Upper lobe of left lung (tissue), 6 donors: Measurements from ENCODE around the gene VWA8. TPM values are rescaled to one million over a fixed set of nuclear protein-coding genes. Genes with fewer than 3 reads are reported as not detected.

Experiments
- ATAC-seq, 2 donors: fragments of 200-7000 bp; cut with Tn5 transposase; one replicate each; pipeline ENCODE4 v1.9.1; 2022; ENCODE audit warnings: mild to moderate bottlenecking in 2 of 2, moderate library complexity in 2 of 2; ENCODE audit not compliant: low FRiP score in 2 of 2
- DNase-seq, 2 donors: peaks; one replicate each; pipeline ENCODE4 v3.0.0-alpha.2; 2019 to 2020
- H3K27ac ChIP-seq, 4 donors: fragments of 200-600 bp; sonication (generic); one replicate each; pipeline ENCODE4 v1.5.1; 2016 to 2019
- H3K27me3 ChIP-seq, 4 donors: fragments of 200-600 bp; sonication (generic); one replicate each; pipeline ENCODE4 v1.5.1; 2017 to 2019
- H3K36me3 ChIP-seq, 4 donors: fragments of 200-600 bp; sonication (generic); one replicate each; pipeline ENCODE4 v1.5.1; 2016 to 2019
- H3K4me1 ChIP-seq, 4 donors: fragments of 200-600 bp; sonication (generic); one replicate each; pipeline ENCODE4 v1.5.1; 2018 to 2019
- H3K4me3 ChIP-seq, 4 donors: fragments of 200-600 bp; sonication (generic); one replicate each; pipeline ENCODE4 v1.5.1; 2017 to 2019; ENCODE audit warnings: mild to moderate bottlenecking in 2 of 4, moderate library complexity in 1 of 4
- H3K9me3 ChIP-seq, 4 donors: fragments of 200-600 bp; sonication (generic); one replicate each; pipeline ENCODE4 v1.5.1; 2018 to 2019
- CTCF ChIP-seq, 6 experiments: fragments of 450-650 bp in 4 of 6; fragments of 200-600 bp in 2 of 6; sonication (generic) in 2 of 6; IDR thresholded peaks; one replicate each; pipeline ENCODE4 v1.5.1; 2016 to 2019; ENCODE audit warnings: antibody characterized with exemption in 6 of 6
- EP300 ChIP-seq, 4 donors: sonication (generic); formaldehyde crosslinking; IDR thresholded peaks; one replicate each; pipeline ENCODE4 v1.5.1; 2017; ENCODE audit warnings: antibody characterized with exemption in 4 of 4, control low read depth in 2 of 4
- POLR2A ChIP-seq, 4 donors: fragments of 450-650 bp; IDR thresholded peaks; one replicate each; pipeline ENCODE4 v1.5.1; 2016 to 2017; ENCODE audit warnings: antibody characterized with exemption in 4 of 4, mild to moderate bottlenecking in 2 of 4
- POLR2AphosphoS5 ChIP-seq, 2 donors: sonication (generic); formaldehyde crosslinking; IDR thresholded peaks; one replicate each; pipeline ENCODE4 v1.5.1; 2017; ENCODE audit warnings: antibody characterized with exemption in 2 of 2
- WGBS, 2 donors: methylation state at CpG; one replicate each; pipeline ENCODE4 v1.1.5; 2017 to 2018; 5-methylcytosine and 5-hydroxymethylcytosine counted together
- total RNA-seq, 6 donors: library from RNA; depleted of rRNA in 4 of 6; stranded (reverse); fragments of >200 nt in 4 of 6; gene quantifications; one replicate each; pipeline versions ENCODE4 v1.1.0 to v1.2.1, GENCODE V29; 2016 to 2021
- donor health status: DM: no; HTN: no; CAD: no; lungs with moderate emphysema.
- donor health status: DM: no; HTN: yes; CAD: no; lungs with severe emphysema.

Gene VWA8
- total RNA-seq, 6 donors from 2014 or later = 15.0 to 39.8 (median 16.9) TPM

- DNase-seq (no peak), ATAC-seq (peak in 1 of 2 donors; percentile 67)
- Histone ChIP-seq H3K4me3 (no peak overlapping the region), H3K27me3 (no peaks in the 10 kb centered on the region), H3K9me3 (no peaks in the 10 kb centered on the region), H3K27ac (peak overlapping the region; percentile 56 to 79 (median 74)), H3K36me3 (no peaks in the 10 kb centered on the region), H3K4me1 (peaks cover 32 to 40% (median 33%) of the 10 kb centered on the region in 4 donors)
- TF ChIP-seq POLR2A (IDR thresholded peaks at IDR 0.05) (peak in 1 of 4 donors; percentile 2), EP300 (IDR thresholded peaks at IDR 0.05) (no peak), CTCF (IDR thresholded peaks at IDR 0.05) (no peak)
- 75 to 83% methylated on average over 4 of the region's 4 CpGs for WGBS, 2 donors
Observed at GRCh38 chr13:41609828-41610227, 351.1 kb downstream of the VWA8 start.

GRCh38 chr13:41608839-41609177 lies 352.1 kb downstream of the VWA8 start:
- 67 to 85% methylated on average over 1 of the region's 1 CpG for WGBS, 2 donors
- Histone ChIP-seq H3K9me3 (no peaks in the 10 kb centered on the region), H3K27me3 (no peaks in the 10 kb centered on the region), H3K4me3 (no peak overlapping the region), H3K4me1 (peaks cover 27 to 32% (median 30%) of the 10 kb centered on the region in 4 donors), H3K27ac (peak overlapping the region in 2 of 4 donors; percentile 2 to 79), H3K36me3 (no peaks in the 10 kb centered on the region)
- no peak for DNase-seq
- TF ChIP-seq EP300 (IDR thresholded peaks at IDR 0.05) (no peak), POLR2AphosphoS5 (IDR thresholded peaks at IDR 0.05) (no peak), POLR2A (IDR thresholded peaks at IDR 0.05) (no peak), CTCF (IDR thresholded peaks at IDR 0.05) (no peak)
- ATAC-seq = no peak

- DNase-seq = no peak
- no peak for TF ChIP-seq POLR2A (IDR thresholded peaks at IDR 0.05)
- TF ChIP-seq CTCF (IDR thresholded peaks at IDR 0.05) = no peak
- no peak for TF ChIP-seq POLR2AphosphoS5 (IDR thresholded peaks at IDR 0.05)
- no peak for TF ChIP-seq EP300 (IDR thresholded peaks at IDR 0.05)
- Histone ChIP-seq H3K9me3 (no peaks in the 10 kb centered on the region), H3K27me3 (no peaks in the 10 kb centered on the region), H3K4me1 (peaks cover 23 to 28% (median 26%) of the 10 kb centered on the region in 4 donors), H3K36me3 (no peaks in the 10 kb centered on the region), H3K4me3 (no peak overlapping the region), H3K27ac (peak overlapping the region in 2 of 4 donors; percentile 2 to 79)
- 90 to 91% methylated on average over 5 of the region's 5 CpGs for WGBS, 2 donors
- ATAC-seq = no peak
Observed at GRCh38 chr13:41608111-41608838, 352.6 kb downstream of the VWA8 start.

GRCh38 chr13:41606646-41607045 lies 354.3 kb downstream of the VWA8 start:
- TF ChIP-seq POLR2AphosphoS5 (IDR thresholded peaks at IDR 0.05) (no peak), EP300 (IDR thresholded peaks at IDR 0.05) (no peak), POLR2A (IDR thresholded peaks at IDR 0.05) (no peak), CTCF (IDR thresholded peaks at IDR 0.05) (no peak)
- WGBS, 2 donors = 91 to 93% methylated on average over 2 of the region's 2 CpGs
- DNase-seq = no peak

More at GRCh38 chr13:41606646-41607045, 354.3 kb downstream of the VWA8 start:
- no peaks in the 10 kb centered on the region for H3K36me3 ChIP-seq
- no peak for ATAC-seq
- H3K9me3 ChIP-seq = no peaks in the 10 kb centered on the region
- no peaks in the 10 kb centered on the region for H3K27me3 ChIP-seq
- H3K27ac ChIP-seq = peak overlapping the region in 1 of 4 donors; percentile 11
- no peak overlapping the region for H3K4me3 ChIP-seq
- H3K4me1 ChIP-seq = peaks cover 13 to 26% (median 17%) of the 10 kb centered on the region in 4 donors
